ENCODE data around the gene TPSAB1. TPM values are rescaled to one million over a fixed set of nuclear protein-coding genes. Genes with fewer than 3 reads are reported as not detected.

Gene TPSAB1
- total RNA-seq, 1 experiment from 2014 or later: 22.9 TPM

GRCh38 chr16:1280783-1281182, 40.3 kb downstream of the TPSAB1 start:
- CTCF ChIA-PET: no interaction called here

GRCh38 chr16:1281517-1281916, 41.0 kb downstream of the TPSAB1 start:
- DNase-seq (ENCODE audit: low spot score): no peak
- Histone ChIP-seq H3K9me3 (ENCODE audit: low read depth, low read length, poor library complexity, severe bottlenecking) (no peaks in the 10 kb centered on the region), H3K4me1 (ENCODE audit: insufficient read depth, low read length, poor library complexity, severe bottlenecking) (peaks cover 22% of the 10 kb centered on the region), H3K4me3 (ENCODE audit: low read depth, low read length, poor library complexity, severe bottlenecking) (no peak overlapping the region), H3K27me3 (replicated peaks; ENCODE audit: insufficient read depth, low read depth, low read length, poor library complexity) (no peaks in the 10 kb centered on the region), H3K36me3 (ENCODE audit: insufficient read depth, low read length, poor library complexity, severe bottlenecking) (no peaks in the 10 kb centered on the region), H3K27ac (ENCODE audit: low read depth, low read length, poor library complexity, severe bottlenecking) (no peak overlapping the region)
- ChIA-PET CTCF (no interaction called here), POLR2A (ENCODE audit: low non-redundant PET) (no interaction called here)
- no peak for TF ChIP-seq EZH2 (IDR thresholded peaks at IDR 0.05; ENCODE audit: borderline replicate concordance, low read depth, low read length, poor library complexity, severe bottlenecking)
- TF ChIP-seq CTCF (conservative IDR thresholded peaks at IDR 0.05; ENCODE audit: low read depth, low read length): no peak
- no TSS peak for BruUV-seq (replicated peaks)
- intact Hi-C loops (cut with micrococcal nuclease; ENCODE audit: unreplicated experiment): no loop called here

More at GRCh38 chr16:1280783-1281182, 40.3 kb downstream of the TPSAB1 start:
- intact Hi-C loops (cut with micrococcal nuclease; ENCODE audit: unreplicated experiment): no loop called here
- no peak overlapping the region for H3K27ac ChIP-seq (ENCODE audit: low read depth, low read length, poor library complexity, severe bottlenecking)
- DNase-seq (ENCODE audit: low spot score): no peak
- BruUV-seq (replicated peaks): no TSS peak
- no peaks in the 10 kb centered on the region for H3K36me3 ChIP-seq (ENCODE audit: insufficient read depth, low read length, poor library complexity, severe bottlenecking)
- no peaks in the 10 kb centered on the region for H3K27me3 ChIP-seq (replicated peaks; ENCODE audit: insufficient read depth, low read depth, low read length, poor library complexity)
- H3K4me1 ChIP-seq (ENCODE audit: insufficient read depth, low read length, poor library complexity, severe bottlenecking): peaks cover 22% of the 10 kb centered on the region
- no peak overlapping the region for H3K4me3 ChIP-seq (ENCODE audit: low read depth, low read length, poor library complexity, severe bottlenecking)
- TF ChIP-seq CTCF (conservative IDR thresholded peaks at IDR 0.05; ENCODE audit: low read depth, low read length) (no peak), EZH2 (IDR thresholded peaks at IDR 0.05; ENCODE audit: borderline replicate concordance, low read depth, low read length, poor library complexity, severe bottlenecking) (no peak)
- no peaks in the 10 kb centered on the region for H3K9me3 ChIP-seq (ENCODE audit: low read depth, low read length, poor library complexity, severe bottlenecking)
- POLR2A ChIA-PET (ENCODE audit: low non-redundant PET): no interaction called here

GRCh38 chr16:1282324-1282973, 41.9 kb downstream of the TPSAB1 start:
- BruUV-seq (replicated peaks): no TSS peak
- no peaks in the 10 kb centered on the region for H3K27me3 ChIP-seq (replicated peaks; ENCODE audit: insufficient read depth, low read depth, low read length, poor library complexity)
- intact Hi-C loops (cut with micrococcal nuclease; ENCODE audit: unreplicated experiment): no loop called here
- H3K27ac ChIP-seq (ENCODE audit: low read depth, low read length, poor library complexity, severe bottlenecking): no peak overlapping the region
- no peaks in the 10 kb centered on the region for H3K9me3 ChIP-seq (ENCODE audit: low read depth, low read length, poor library complexity, severe bottlenecking)
- peaks cover 22% of the 10 kb centered on the region for H3K4me1 ChIP-seq (ENCODE audit: insufficient read depth, low read length, poor library complexity, severe bottlenecking)
- no peak for DNase-seq (ENCODE audit: low spot score)
- CTCF ChIA-PET: no interaction called here
- no peaks in the 10 kb centered on the region for H3K36me3 ChIP-seq (ENCODE audit: insufficient read depth, low read length, poor library complexity, severe bottlenecking)
- TF ChIP-seq CTCF (conservative IDR thresholded peaks at IDR 0.05; ENCODE audit: low read depth, low read length) (no peak), EZH2 (IDR thresholded peaks at IDR 0.05; ENCODE audit: borderline replicate concordance, low read depth, low read length, poor library complexity, severe bottlenecking) (no peak)
- H3K4me3 ChIP-seq (ENCODE audit: low read depth, low read length, poor library complexity, severe bottlenecking): no peak overlapping the region
- POLR2A ChIA-PET (ENCODE audit: low non-redundant PET): no interaction called here

Data from A673 (cell line).